Upper lobe of left lung (tissue), 4 donors: ENCODE data around the gene RASIP1.

ENCODE experiments used
- POLR2A ChIP-seq, 4 donors: fragments of 450-650 bp; IDR thresholded peaks; one replicate each; pipeline ENCODE4 v1.5.1; 2016 to 2017; ENCODE audit warnings: antibody characterized with exemption in 4 of 4, mild to moderate bottlenecking in 2 of 4
- POLR2AphosphoS5 ChIP-seq, 2 donors: sonication (generic); formaldehyde crosslinking; IDR thresholded peaks; one replicate each; pipeline ENCODE4 v1.5.1; 2017; ENCODE audit warnings: antibody characterized with exemption in 2 of 2
- TF ChIP-seq, protein P1 (sequence below), 6 experiments: fragments of 450-650 bp in 4 of 6; fragments of 200-600 bp in 2 of 6; sonication (generic) in 2 of 6; IDR thresholded peaks; one replicate each; pipeline ENCODE4 v1.5.1; 2016 to 2019; ENCODE audit warnings: antibody characterized with exemption in 6 of 6

DNA sequence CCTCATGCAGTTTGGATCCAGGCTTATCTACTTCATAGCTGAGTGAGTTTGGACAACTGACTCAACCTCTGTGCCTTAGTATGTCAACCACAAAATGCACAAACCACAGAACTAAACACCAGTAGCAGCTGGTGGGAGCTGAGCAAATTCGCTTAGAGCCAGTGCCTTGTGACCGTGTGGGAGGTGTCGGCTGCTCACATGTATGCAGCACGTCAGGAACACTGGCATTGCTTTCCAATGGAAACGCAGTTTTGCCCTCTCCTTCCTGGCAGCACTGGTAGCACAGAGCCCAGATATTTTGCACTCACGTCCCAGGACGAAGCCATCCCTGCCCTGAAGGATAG lies 59.3 kb downstream of the RASIP1 start:
- TF ChIP-seq, protein P1, sequence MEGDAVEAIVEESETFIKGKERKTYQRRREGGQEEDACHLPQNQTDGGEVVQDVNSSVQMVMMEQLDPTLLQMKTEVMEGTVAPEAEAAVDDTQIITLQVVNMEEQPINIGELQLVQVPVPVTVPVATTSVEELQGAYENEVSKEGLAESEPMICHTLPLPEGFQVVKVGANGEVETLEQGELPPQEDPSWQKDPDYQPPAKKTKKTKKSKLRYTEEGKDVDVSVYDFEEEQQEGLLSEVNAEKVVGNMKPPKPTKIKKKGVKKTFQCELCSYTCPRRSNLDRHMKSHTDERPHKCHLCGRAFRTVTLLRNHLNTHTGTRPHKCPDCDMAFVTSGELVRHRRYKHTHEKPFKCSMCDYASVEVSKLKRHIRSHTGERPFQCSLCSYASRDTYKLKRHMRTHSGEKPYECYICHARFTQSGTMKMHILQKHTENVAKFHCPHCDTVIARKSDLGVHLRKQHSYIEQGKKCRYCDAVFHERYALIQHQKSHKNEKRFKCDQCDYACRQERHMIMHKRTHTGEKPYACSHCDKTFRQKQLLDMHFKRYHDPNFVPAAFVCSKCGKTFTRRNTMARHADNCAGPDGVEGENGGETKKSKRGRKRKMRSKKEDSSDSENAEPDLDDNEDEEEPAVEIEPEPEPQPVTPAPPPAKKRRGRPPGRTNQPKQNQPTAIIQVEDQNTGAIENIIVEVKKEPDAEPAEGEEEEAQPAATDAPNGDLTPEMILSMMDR (IDR thresholded peaks at IDR 0.05) = no peak
- TF ChIP-seq POLR2A (IDR thresholded peaks at IDR 0.05) (no peak), POLR2AphosphoS5 (IDR thresholded peaks at IDR 0.05) (no peak)
